K562 (cell line): ENCODE data around the gene PPP6R1. TPM values are rescaled to one million over a fixed set of nuclear protein-coding genes. Genes with fewer than 3 reads are reported as not detected.

Experiments
- ARID2 ChIP-seq: fragments of 450-650 bp; IDR thresholded peaks from 2 replicates; pipeline ENCODE4 v1.6.1; 2017; ENCODE audit warnings: antibody characterized with exemption, mild to moderate bottlenecking
- ATF3 ChIP-seq, 2 experiments: fragments of 450-650 bp in 1 of 2; sonication (generic) in 1 of 2; formaldehyde crosslinking in 1 of 2; IDR thresholded peaks in 1 of 2; conservative IDR thresholded peaks in 1 of 2; 2 replicates each; pipeline versions ENCODE4 v1.6.1 to v1.8.1; 2016 to 2023; ENCODE audit warnings: mild to moderate bottlenecking in 2 of 2, moderate library complexity in 2 of 2, inconsistent platforms in 1 of 2, missing genetic modification reagents in 1 of 2
- CBX8 ChIP-seq: fragments of 200-600 bp; sonication (generic); IDR thresholded peaks from 2 replicates; pipeline ENCODE4 v1.6.1; 2012; ENCODE audit warnings: borderline replicate concordance, mixed run types, low read depth, mild to moderate bottlenecking, moderate library complexity, mixed read lengths, low read length, control low read depth, inconsistent platforms; ENCODE audit not compliant: poor library complexity, severe bottlenecking; ENCODE audit errors: extremely low read depth
- CEBPG ChIP-seq, 3 experiments: fragments of 200-800 bp in 1 of 3; sonication (Bioruptor generic) in 1 of 3; sonication (generic) in 1 of 3; formaldehyde crosslinking in 1 of 3; IDR thresholded peaks in 2 of 3; conservative IDR thresholded peaks in 1 of 3; 2 replicates each; pipeline versions ENCODE4 v1.6.1 to v1.8.0; 2016 to 2022; ENCODE audit warnings: missing compliant biosample characterization in 2 of 3, missing genetic modification characterization in 2 of 3, mild to moderate bottlenecking in 1 of 3, missing genetic modification reagents in 1 of 3
- CREB3 ChIP-seq: fragments of 450-650 bp; conservative IDR thresholded peaks from 2 replicates; pipeline ENCODE4 v1.6.1; 2016; ENCODE audit warnings: missing genetic modification characterization, low read depth, mild to moderate bottlenecking, missing compliant biosample characterization, moderate library complexity
- CTBP1 ChIP-seq: fragments of 450-650 bp; IDR thresholded peaks from 2 replicates; pipeline ENCODE4 v1.6.1; 2016; ENCODE audit warnings: borderline replicate concordance
- ETV5 ChIP-seq: sonication (generic); formaldehyde crosslinking; IDR thresholded peaks from 2 replicates; pipeline ENCODE4 v1.4.0; 2020; ENCODE audit warnings: low read depth, mild to moderate bottlenecking, missing genetic modification reagents
- MAZ ChIP-seq, 2 experiments: fragments of 450-650 bp in 1 of 2; sonication (generic) in 1 of 2; formaldehyde crosslinking; IDR thresholded peaks in 1 of 2; conservative IDR thresholded peaks in 1 of 2; 2 replicates each; pipeline versions ENCODE4 v1.4.0 to v1.5.0; 2020; ENCODE audit warnings: mild to moderate bottlenecking in 1 of 2, missing genetic modification reagents in 1 of 2
- MYBL2 ChIP-seq, 2 experiments: fragments of 450-650 bp in 1 of 2; sonication (generic) in 1 of 2; formaldehyde crosslinking in 1 of 2; IDR thresholded peaks; 2 replicates each; pipeline versions ENCODE4 v1.6.1 to v1.8.1; 2017 to 2022; ENCODE audit warnings: borderline replicate concordance in 1 of 2, inconsistent platforms in 1 of 2, low read depth in 1 of 2, mild to moderate bottlenecking in 1 of 2, missing genetic modification reagents in 1 of 2, moderate library complexity in 1 of 2
- POLR2B ChIP-seq: fragments of 450-650 bp; IDR thresholded peaks from 2 replicates; pipeline ENCODE4 v1.6.1; 2018; ENCODE audit warnings: low read depth; ENCODE audit not compliant: partially characterized antibody
- RERE ChIP-seq: sonication (generic); formaldehyde crosslinking; IDR thresholded peaks from 2 replicates; pipeline ENCODE4 v1.8.0; 2023; ENCODE audit warnings: missing genetic modification reagents, mild to moderate bottlenecking, borderline replicate concordance
- SMC3 ChIP-seq: conservative IDR thresholded peaks from 2 replicates; pipeline ENCODE4 v1.6.1; 2011; ENCODE audit warnings: low read depth, low read length, improper control_type of control experiment; ENCODE audit not compliant: insufficient read depth
- TEAD2 ChIP-seq: fragments of 450-650 bp; IDR thresholded peaks from 2 replicates; pipeline ENCODE4 v1.6.1; 2016; ENCODE audit warnings: missing genetic modification characterization, control low read depth, missing compliant biosample characterization
- TGIF2 ChIP-seq: sonication (generic); formaldehyde crosslinking; IDR thresholded peaks from 2 replicates; pipeline ENCODE4 v1.8.1; 2022; ENCODE audit warnings: mild to moderate bottlenecking, missing genetic modification reagents, moderate library complexity
- ZNF316 ChIP-seq: fragments of 450-650 bp; IDR thresholded peaks from 2 replicates; pipeline ENCODE4 v1.6.1; 2016
- ZNF655 ChIP-seq: fragments of 250-450 bp; sonication (Bioruptor Pico); IDR thresholded peaks from 2 replicates; pipeline ENCODE4 v1.5.0; 2021
- polyA plus RNA-seq, 8 experiments: library from polyadenylated mRNA; depleted of rRNA in 4 of 8; stranded (reverse) in 5 of 8; unstranded in 3 of 8; fragments of >200 nt; fragmentation: Nextera tagmentation in 2 of 8; fragmentation: Illumina TruSeq in 1 of 8; extraction: Ambion mirVana in 2 of 8; extraction: Trizol in 1 of 8; gene quantifications; 2 replicates each; pipeline versions ENCODE4 v1.2.1 to v1.2.3, GENCODE V29; 2011 to 2014; ENCODE audit warnings: inconsistent platforms in 1 of 8, missing spikeins in 1 of 8
- total RNA-seq, 7 experiments: library from RNA; depleted of rRNA in 6 of 7; stranded (reverse); fragments of >200 nt in 6 of 7; fragmentation: Illumina TruSeq in 2 of 7; extraction: Trizol in 2 of 7; gene quantifications; 2 replicates each; pipeline versions ENCODE4 v1.2.1 to v1.2.3, GENCODE V29; 2011 to 2021; ENCODE audit warnings: low replicate concordance in 1 of 7

The PPP6R1 gene
- total and polyA plus RNA-seq, 9 of the 15 experiments (the other 6 are each of a cell fraction or from before 2014, with no cell fraction given), result 0.48 to 135 (median 37.2) TPM

GRCh38 chr19:55259540-55260210 is 858 bp upstream of the PPP6R1 start (continued):
- TF ChIP-seq RERE (CRISPR knock-in tag) (peak; percentile 96; the same call in 1 of the 2 replicates), POLR2B (peak; percentile 86), MAZ (CRISPR knock-in tag; conservative IDR thresholded peaks at IDR 0.05 in 1 of 2, IDR thresholded peaks at IDR 0.05 in 1 of 2) (no peak), CTBP1 (no peak), CEBPG (CRISPR knock-in tag; IDR thresholded peaks at IDR 0.05) (no peak), CEBPG (tag; conservative IDR thresholded peaks at IDR 0.05 in 1 of 2, IDR thresholded peaks at IDR 0.05 in 1 of 2) (0 out of 4 replicates have a peak, but pooled peaks of 1 of the 2 experiments have one; percentile 12), ATF3 (IDR thresholded peaks at IDR 0.05) (no peak), ATF3 (CRISPR knock-in tag; conservative IDR thresholded peaks at IDR 0.05) (0 out of 2 replicates have a peak, but pooled peaks have one; percentile 12), TGIF2 (CRISPR knock-in tag) (no peak), CREB3 (0 out of 2 replicates have a peak, but pooled peaks have one; percentile 37), CBX8 (no peak), SMC3 (no peak), ARID2 (no peak), ZNF316 (no peak), TEAD2 (no peak), ETV5 (CRISPR knock-in tag) (no peak), ZNF655 (CRISPR knock-in tag) (no peak), MYBL2 (IDR thresholded peaks at IDR 0.05; ENCODE audit: low read depth) (no peak), MYBL2 (CRISPR knock-in tag; IDR thresholded peaks at IDR 0.05; ENCODE audit: borderline replicate concordance) (no peak)
